ENCODE results near the gene OSBPL5. TPM values are rescaled to one million over a fixed set of nuclear protein-coding genes. Genes with fewer than 3 reads are reported as not detected.

Gene OSBPL5
- total RNA-seq, 1 experiment from 2014 or later: 115 TPM

GRCh38 chr11:3091081-3091845 lies 73.8 kb downstream of the OSBPL5 start:
- peaks cover 21% of the 10 kb centered on the region for H3K4me1 Mint-ChIP-seq (ENCODE audit: insufficient read depth, unreplicated experiment)
- ChIA-PET CTCF (interaction anchor here (0.6 to 12.3 kb wide), 40 partner anchors 9 to 318 kb away, joined by 3 to 160 read pairs (median 4); partner anchors contain the start of gene PHLDA2), POLR2A (interaction anchor here (0.6 to 3.5 kb wide), 12 partner anchors 12 to 259 kb away, joined by 3 to 19 read pairs (median 4); partner anchors contain the start of gene CARS1)
- BruUV-seq (replicated peaks): no TSS peak
- intact Hi-C loops (cut with micrococcal nuclease): loop anchor here (1.0 kb wide), 1 partner anchor 54 kb away; no protein-coding TSS in a partner anchor
- H3K9me3 Mint-ChIP-seq (ENCODE audit: unreplicated experiment): no peaks in the 10 kb centered on the region
- H3K27me3 Mint-ChIP-seq (ENCODE audit: insufficient read depth, unreplicated experiment): no peaks in the 10 kb centered on the region
- H3K4me3 Mint-ChIP-seq (ENCODE audit: unreplicated experiment): no peak overlapping the region
- H3K36me3 Mint-ChIP-seq (ENCODE audit: insufficient read depth, unreplicated experiment): peaks cover 81% of the 10 kb centered on the region
- DNase-seq (ENCODE audit: unreplicated experiment): no peak
- TF ChIP-seq CTCF (IDR thresholded peaks at IDR 0.05; ENCODE audit: unreplicated experiment): no peak
- no peak overlapping the region for H3K27ac Mint-ChIP-seq (ENCODE audit: low read depth, unreplicated experiment)

- intact Hi-C loops (cut with micrococcal nuclease): no loop called here
- H3K9me3 Mint-ChIP-seq (ENCODE audit: unreplicated experiment): no peaks in the 10 kb centered on the region
- ChIA-PET CTCF (interaction anchor here (0.6 to 12.3 kb wide), 26 partner anchors 9 to 559 kb away, joined by 3 to 160 read pairs (median 4); partner anchors contain the start of gene PHLDA2), POLR2A (interaction anchor here (0.6 to 3.5 kb wide), 10 partner anchors 10 to 157 kb away, joined by 3 to 19 read pairs (median 4); partner anchors contain the start of gene CARS1)
- peaks cover 12% of the 10 kb centered on the region for H3K4me1 Mint-ChIP-seq (ENCODE audit: insufficient read depth, unreplicated experiment)
- no peak for TF ChIP-seq CTCF (IDR thresholded peaks at IDR 0.05; ENCODE audit: unreplicated experiment)
- no peak overlapping the region for H3K27ac Mint-ChIP-seq (ENCODE audit: low read depth, unreplicated experiment)
- H3K36me3 Mint-ChIP-seq (ENCODE audit: insufficient read depth, unreplicated experiment): peaks cover 81% of the 10 kb centered on the region
- no peak for DNase-seq (ENCODE audit: unreplicated experiment)
- H3K27me3 Mint-ChIP-seq (ENCODE audit: insufficient read depth, unreplicated experiment): no peaks in the 10 kb centered on the region
- BruUV-seq (replicated peaks): no TSS peak
- no peak overlapping the region for H3K4me3 Mint-ChIP-seq (ENCODE audit: unreplicated experiment)
Observed at GRCh38 chr11:3090096-3090901, 74.8 kb downstream of the OSBPL5 start.

- H3K9me3 Mint-ChIP-seq (ENCODE audit: unreplicated experiment): no peaks in the 10 kb centered on the region
- H3K27me3 Mint-ChIP-seq (ENCODE audit: insufficient read depth, unreplicated experiment): no peaks in the 10 kb centered on the region
- peaks cover 12% of the 10 kb centered on the region for H3K4me1 Mint-ChIP-seq (ENCODE audit: insufficient read depth, unreplicated experiment)
- no peak overlapping the region for H3K4me3 Mint-ChIP-seq (ENCODE audit: unreplicated experiment)
- intact Hi-C loops (cut with micrococcal nuclease): no loop called here
- TF ChIP-seq CTCF (IDR thresholded peaks at IDR 0.05; ENCODE audit: unreplicated experiment): no peak
- H3K36me3 Mint-ChIP-seq (ENCODE audit: insufficient read depth, unreplicated experiment): peaks cover 74% of the 10 kb centered on the region
- ChIA-PET CTCF (interaction anchor here (0.6 to 12.3 kb wide), 10 partner anchors 14 to 558 kb away, joined by 3 to 160 read pairs (median 4); no protein-coding TSS in a partner anchor), POLR2A (interaction anchor here (0.6 to 3.0 kb wide), 7 partner anchors 11 to 89 kb away, joined by 3 to 13 read pairs (median 3); partner anchors contain the start of gene CARS1)
- H3K27ac Mint-ChIP-seq (ENCODE audit: low read depth, unreplicated experiment): no peak overlapping the region
- no TSS peak for BruUV-seq (replicated peaks)
- DNase-seq (ENCODE audit: unreplicated experiment): no peak
Observed at GRCh38 chr11:3089236-3090061, 75.7 kb downstream of the OSBPL5 start.

Measured in MCF 10A (cell line).